Gastroesophageal sphincter (tissue), 3 donors: Measurements from ENCODE around the gene ETFDH.

Source experiments
- CTCF ChIP-seq, 4 experiments: fragments of 200-600 bp in 2 of 4; fragments of 450-650 bp in 2 of 4; sonication (generic) in 1 of 4; IDR thresholded peaks; one replicate each; pipeline ENCODE4 v1.5.1; 2017 to 2019; ENCODE audit warnings: antibody characterized with exemption in 4 of 4, mild to moderate bottlenecking in 2 of 4, moderate library complexity in 2 of 4
- EP300 ChIP-seq: sonication (generic); formaldehyde crosslinking; IDR thresholded peaks from one replicate; pipeline ENCODE4 v1.6.1; 2017; ENCODE audit warnings: antibody characterized with exemption, mild to moderate bottlenecking
- POLR2A ChIP-seq, 2 donors: fragments of 450-650 bp; IDR thresholded peaks; one replicate each; pipeline ENCODE4 v1.6.1; 2017; ENCODE audit warnings: antibody characterized with exemption in 2 of 2, mild to moderate bottlenecking in 2 of 2, moderate library complexity in 1 of 2
- POLR2AphosphoS5 ChIP-seq: sonication (generic); formaldehyde crosslinking; IDR thresholded peaks from one replicate; pipeline ENCODE4 v1.6.1; 2017; ENCODE audit warnings: antibody characterized with exemption

DNA sequence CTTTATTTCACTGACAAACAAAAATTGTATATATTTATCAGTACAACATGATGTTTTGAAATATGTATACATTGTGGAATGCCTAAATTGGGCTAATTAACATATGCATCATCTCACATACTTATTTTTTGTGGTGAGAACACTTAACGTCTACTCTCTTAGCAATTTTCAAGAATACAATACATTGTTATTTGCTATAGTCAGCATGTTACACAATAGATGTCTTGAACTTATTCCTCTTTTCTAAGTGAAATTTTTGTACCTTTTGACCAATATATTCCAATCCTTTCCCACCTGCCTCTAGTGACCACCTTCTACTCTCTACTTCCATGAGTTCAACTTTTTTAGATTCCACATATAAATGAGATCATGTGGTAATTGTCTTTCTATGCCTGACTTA is 35.5 kb upstream of the ETFDH start:
- no peak for TF ChIP-seq POLR2A (IDR thresholded peaks at IDR 0.05)
- TF ChIP-seq CTCF (IDR thresholded peaks at IDR 0.05) = no peak
- no peak for TF ChIP-seq EP300
- no peak for TF ChIP-seq POLR2AphosphoS5
